K562 (cell line): Measurements from ENCODE around the gene PLS1. TPM values are rescaled to one million over a fixed set of nuclear protein-coding genes. Genes with fewer than 3 reads are reported as not detected.

Experiments
- AFF1 ChIP-seq, 2 experiments: fragments of 450-650 bp; IDR thresholded peaks; 2 replicates each; pipeline ENCODE4 v1.6.1; 2018; ENCODE audit warnings: mild to moderate bottlenecking in 2 of 2, low read depth in 1 of 2; ENCODE audit not compliant: partially characterized antibody in 2 of 2
- BRD4 ChIP-seq: fragments of 200-600 bp; sonication (generic); IDR thresholded peaks from 2 replicates; pipeline ENCODE4 v1.6.1; 2017; ENCODE audit warnings: inconsistent platforms
- E2F5 ChIP-seq: sonication (generic); formaldehyde crosslinking; IDR thresholded peaks from 2 replicates; pipeline ENCODE4 v1.8.0; 2022; ENCODE audit warnings: mild to moderate bottlenecking, missing genetic modification reagents
- FOXA3 ChIP-seq, 2 experiments: fragments of 450-650 bp in 1 of 2; sonication (generic) in 1 of 2; formaldehyde crosslinking; IDR thresholded peaks in 1 of 2; conservative IDR thresholded peaks in 1 of 2; 2 replicates each; pipeline versions ENCODE4 v1.4.0 to v1.8.0; 2020 to 2022; ENCODE audit warnings: mild to moderate bottlenecking in 2 of 2, missing genetic modification reagents in 1 of 2
- FUS ChIP-seq: fragments of 200-400 bp; formaldehyde crosslinking; optimal IDR thresholded peaks from 2 replicates; pipeline ENCODE3; 2017; ENCODE audit warnings: low read depth, low read length
- HCFC1 ChIP-seq: IDR thresholded peaks from 2 replicates; pipeline ENCODE4 v1.6.1; 2012; ENCODE audit warnings: low read depth, low read length, improper control_type of control experiment
- MTA1 ChIP-seq: fragments of 450-650 bp; IDR thresholded peaks from 2 replicates; pipeline ENCODE4 v1.6.1; 2017; ENCODE audit warnings: borderline replicate concordance
- NFE2 ChIP-seq: IDR thresholded peaks from 2 replicates; pipeline ENCODE4 v1.6.1; 2014; ENCODE audit warnings: antibody characterized with exemption, low read depth
- PHF21A ChIP-seq: fragments of 450-650 bp; IDR thresholded peaks from 2 replicates; pipeline ENCODE4 v1.6.1; 2017; ENCODE audit warnings: low read depth, borderline replicate concordance
- POLR2AphosphoS5 ChIP-seq: IDR thresholded peaks from 2 replicates; pipeline ENCODE4 v1.6.1; 2011; ENCODE audit warnings: mild to moderate bottlenecking, low read depth, low read length, moderate library complexity; ENCODE audit not compliant: control insufficient read depth, insufficient read depth
- RCOR1 ChIP-seq, 2 experiments: IDR thresholded peaks; 2 replicates each; pipeline ENCODE4 v1.6.1; 2012; ENCODE audit warnings: low read depth in 2 of 2, low read length in 2 of 2, borderline replicate concordance in 1 of 2, improper control_type of control experiment in 1 of 2
- SMARCE1 ChIP-seq: fragments of 450-650 bp; IDR thresholded peaks from 2 replicates; pipeline ENCODE4 v1.7.1; 2016; ENCODE audit warnings: mild to moderate bottlenecking
- TRIM25 ChIP-seq: fragments of 450-650 bp; IDR thresholded peaks from 2 replicates; pipeline ENCODE4 v1.7.0; 2016; ENCODE audit warnings: borderline replicate concordance
- XRCC5 ChIP-seq: fragments of 200-400 bp; formaldehyde crosslinking; IDR thresholded peaks from 2 replicates; pipeline ENCODE4 v1.6.1; 2017; ENCODE audit warnings: low read depth, mild to moderate bottlenecking, low read length
- ZHX1 ChIP-seq: fragments of 150-350 bp; conservative IDR thresholded peaks from 2 replicates; pipeline ENCODE4 v1.6.1; 2014; ENCODE audit warnings: low read length
- polyA plus RNA-seq, 8 experiments: library from polyadenylated mRNA; depleted of rRNA in 4 of 8; stranded (reverse) in 5 of 8; unstranded in 3 of 8; fragments of >200 nt; fragmentation: Nextera tagmentation in 2 of 8; fragmentation: Illumina TruSeq in 1 of 8; extraction: Ambion mirVana in 2 of 8; extraction: Trizol in 1 of 8; gene quantifications; 2 replicates each; pipeline versions ENCODE4 v1.2.1 to v1.2.3, GENCODE V29; 2011 to 2014; ENCODE audit warnings: inconsistent platforms in 1 of 8, missing spikeins in 1 of 8
- total RNA-seq, 7 experiments: library from RNA; depleted of rRNA in 6 of 7; stranded (reverse); fragments of >200 nt in 6 of 7; fragmentation: Illumina TruSeq in 2 of 7; extraction: Trizol in 2 of 7; gene quantifications; 2 replicates each; pipeline versions ENCODE4 v1.2.1 to v1.2.3, GENCODE V29; 2011 to 2021; ENCODE audit warnings: low replicate concordance in 1 of 7

Gene PLS1
- total and polyA plus RNA-seq, 9 of the 15 experiments (the other 6 are each of a cell fraction or from before 2014, with no cell fraction given): 6.1 to 21.3 (median 13.0) TPM

- TF ChIP-seq HCFC1 (peak; percentile 68), RCOR1 (IDR thresholded peaks at IDR 0.05; ENCODE audit: borderline replicate concordance in 1 of 2, low read depth in 2 of 2, low read length in 2 of 2) (peak; percentile 27 to 85; a peak in 2 of 4 replicates), MTA1 (peak; percentile 18; the same call in 1 of the 2 replicates), FUS (no peak), SMARCE1 (0 out of 2 replicates have a peak, but pooled peaks have one; percentile 13), ZHX1 (0 out of 2 replicates have a peak, but pooled peaks have one; percentile 49), BRD4 (no peak), PHF21A (no peak), E2F5 (no peak), FOXA3 (CRISPR knock-in tag; conservative IDR thresholded peaks at IDR 0.05 in 1 of 2, IDR thresholded peaks at IDR 0.05 in 1 of 2) (0 out of 4 replicates have a peak, but pooled peaks of 1 of the 2 experiments have one; percentile 40), TRIM25 (0 out of 2 replicates have a peak, but pooled peaks have one; percentile 64), AFF1 (IDR thresholded peaks at IDR 0.05; ENCODE audit: low read depth in 1 of 2, partially characterized antibody in 2 of 2) (peak in 1 of 2 experiments; percentile 64), NFE2 (peak; percentile 5; the same call in 1 of the 2 replicates), XRCC5 (peak; percentile 96), POLR2AphosphoS5 (peak; percentile 70)
Measured at GRCh38 chr3:142595951-142596725, at the start of gene PLS1 (continued).
